Measurements from ENCODE around the gene EAF2.
"Not testable (repeated sequence)": the region's sequence is repeated elsewhere in the genome, so short reads cannot be mapped to it uniquely, and the experiment has no call there.

EAF2 gene

DNA sequence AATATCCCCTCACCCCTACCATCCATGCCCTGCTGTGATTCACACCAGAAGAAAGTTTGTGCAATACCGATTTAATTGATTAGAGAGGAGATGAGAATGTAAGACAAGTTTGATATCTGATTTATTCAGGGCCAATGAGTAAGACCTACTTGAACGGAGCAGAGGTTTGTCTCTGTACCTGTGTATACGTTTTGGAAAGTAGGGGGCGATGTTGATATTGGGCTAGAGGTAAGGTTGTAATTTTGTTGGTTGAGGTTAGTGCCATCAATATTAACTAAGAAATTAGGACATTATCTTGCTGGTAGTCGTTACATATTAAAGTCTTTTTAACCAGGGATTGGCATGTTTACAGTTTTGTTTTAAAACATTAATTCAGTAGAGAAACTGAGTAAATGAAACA, 20.5 kb downstream of the EAF2 start:
- H3K4me3 ChIP-seq (ENCODE audit: low read length): no peak overlapping the region
- TF ChIP-seq, protein P1, sequence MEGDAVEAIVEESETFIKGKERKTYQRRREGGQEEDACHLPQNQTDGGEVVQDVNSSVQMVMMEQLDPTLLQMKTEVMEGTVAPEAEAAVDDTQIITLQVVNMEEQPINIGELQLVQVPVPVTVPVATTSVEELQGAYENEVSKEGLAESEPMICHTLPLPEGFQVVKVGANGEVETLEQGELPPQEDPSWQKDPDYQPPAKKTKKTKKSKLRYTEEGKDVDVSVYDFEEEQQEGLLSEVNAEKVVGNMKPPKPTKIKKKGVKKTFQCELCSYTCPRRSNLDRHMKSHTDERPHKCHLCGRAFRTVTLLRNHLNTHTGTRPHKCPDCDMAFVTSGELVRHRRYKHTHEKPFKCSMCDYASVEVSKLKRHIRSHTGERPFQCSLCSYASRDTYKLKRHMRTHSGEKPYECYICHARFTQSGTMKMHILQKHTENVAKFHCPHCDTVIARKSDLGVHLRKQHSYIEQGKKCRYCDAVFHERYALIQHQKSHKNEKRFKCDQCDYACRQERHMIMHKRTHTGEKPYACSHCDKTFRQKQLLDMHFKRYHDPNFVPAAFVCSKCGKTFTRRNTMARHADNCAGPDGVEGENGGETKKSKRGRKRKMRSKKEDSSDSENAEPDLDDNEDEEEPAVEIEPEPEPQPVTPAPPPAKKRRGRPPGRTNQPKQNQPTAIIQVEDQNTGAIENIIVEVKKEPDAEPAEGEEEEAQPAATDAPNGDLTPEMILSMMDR (conservative IDR thresholded peaks at IDR 0.05; ENCODE audit: low read length): no peak
- DNase-seq (ENCODE audit: low read depth): no peak

DNA sequence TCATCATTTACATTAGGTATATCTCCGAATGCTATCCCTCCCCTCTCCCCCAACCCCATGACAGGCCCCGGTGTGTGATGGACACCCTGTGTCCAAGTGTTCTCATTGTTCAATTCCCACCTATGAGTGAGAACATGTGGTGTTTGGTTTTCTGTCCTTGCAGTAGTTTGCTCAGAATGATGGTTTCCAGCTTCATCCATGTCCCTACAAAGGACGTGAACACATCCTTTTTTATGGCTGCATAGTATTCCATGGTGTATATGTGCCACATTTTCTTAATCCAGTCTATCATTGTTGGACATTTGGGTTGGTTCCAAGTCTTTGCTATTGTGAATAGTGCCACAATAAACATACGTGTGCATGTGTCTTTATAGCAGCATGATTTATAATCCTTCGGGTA, 22.8 kb downstream of the EAF2 start:
- DNase-seq (ENCODE audit: low read depth); H3K4me3 ChIP-seq (ENCODE audit: low read length): not testable (repeated sequence)

DNA sequence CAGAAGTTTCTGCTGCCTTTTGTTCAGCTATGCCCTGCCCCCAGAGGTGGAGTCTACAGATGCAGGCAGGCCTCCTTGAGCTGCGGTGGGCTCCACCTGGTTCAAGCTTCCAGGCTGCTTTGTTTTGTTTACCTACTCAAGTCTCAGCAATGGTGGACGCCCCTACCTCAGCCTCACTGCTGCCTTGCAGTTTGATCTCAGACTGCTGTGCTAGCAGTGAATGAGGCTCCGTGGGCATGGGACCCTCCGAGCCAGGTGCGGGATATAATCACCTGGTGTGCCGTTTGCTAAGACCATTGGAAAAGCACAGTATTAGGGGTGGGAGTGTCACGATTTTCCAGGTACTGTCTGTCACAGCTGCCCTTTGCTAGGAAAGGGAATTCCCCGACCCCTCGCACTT, 28.2 kb downstream of the EAF2 start:
- not testable (repeated sequence) for H3K4me3 ChIP-seq (ENCODE audit: low read length); DNase-seq (ENCODE audit: low read depth)

DNA sequence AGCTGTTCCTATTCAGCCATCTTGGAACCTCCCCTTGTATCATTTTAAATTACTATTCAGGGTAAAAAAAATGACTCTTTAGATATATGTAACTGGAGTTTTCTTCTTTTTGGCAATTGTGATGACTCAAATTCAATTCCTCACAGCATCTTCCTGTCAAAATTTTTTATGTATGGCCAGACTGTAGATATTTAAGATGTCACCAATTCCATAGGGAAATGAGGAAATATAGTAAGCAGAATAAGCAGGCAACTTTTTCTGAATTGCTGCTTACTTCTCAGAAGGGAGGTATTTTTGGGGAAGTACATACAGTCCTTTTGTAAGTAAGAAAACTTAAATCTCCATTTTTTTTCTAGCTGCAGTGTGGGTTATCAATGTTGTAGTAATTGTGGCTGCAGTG, 28.8 kb downstream of the EAF2 start:
- TF ChIP-seq, protein P1 (conservative IDR thresholded peaks at IDR 0.05; ENCODE audit: low read length): no peak
- DNase-seq (ENCODE audit: low read depth): no peak

DNA sequence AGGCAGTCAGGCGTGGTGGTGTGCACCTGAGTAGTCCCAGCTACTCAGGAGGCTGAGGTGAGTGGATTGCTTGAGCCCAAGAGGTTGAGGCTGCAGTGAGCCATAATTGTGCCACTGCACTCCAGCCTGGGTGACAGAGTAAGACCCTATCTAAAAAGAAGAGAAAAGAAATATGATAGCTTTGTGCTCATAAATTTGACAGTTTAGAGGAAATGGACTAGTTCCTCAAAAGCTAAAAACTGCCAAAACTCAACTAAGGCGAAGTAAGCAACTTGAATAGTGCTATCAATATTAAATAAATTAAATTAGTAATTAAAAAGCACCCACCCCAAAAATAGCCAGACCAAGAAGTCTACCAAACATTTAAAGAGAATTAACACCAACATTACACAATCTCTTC, 34.7 kb downstream of the EAF2 start:
- no peak overlapping the region for H3K4me3 ChIP-seq (ENCODE audit: low read length)
- TF ChIP-seq, protein P1 (conservative IDR thresholded peaks at IDR 0.05; ENCODE audit: low read length): no peak
- DNase-seq (ENCODE audit: low read depth): no peak

More for the DNA sequence above, 28.8 kb downstream of the EAF2 start:
- no peak overlapping the region for H3K4me3 ChIP-seq (ENCODE audit: low read length)

DNA sequence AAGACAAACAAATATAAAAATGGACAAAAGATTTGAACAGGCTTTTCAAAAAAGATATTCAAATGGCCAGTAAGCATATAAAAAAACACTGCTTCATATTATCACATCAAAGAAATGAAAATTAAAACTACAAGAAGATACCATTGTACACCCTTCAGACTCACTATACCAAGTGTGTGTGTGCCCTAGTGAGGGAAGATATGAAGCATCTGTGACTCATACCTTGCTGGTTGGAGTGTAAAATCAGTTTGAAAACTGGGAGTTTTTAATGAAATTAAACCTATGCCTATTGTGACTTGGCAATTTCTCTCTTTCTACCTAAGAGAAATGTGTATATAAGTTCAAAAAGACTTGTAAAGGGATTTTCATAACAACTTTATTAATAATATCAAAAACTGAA, 35.7 kb downstream of the EAF2 start:
- TF ChIP-seq, protein P1 (conservative IDR thresholded peaks at IDR 0.05; ENCODE audit: low read length): no peak
- DNase-seq (ENCODE audit: low read depth): no peak
- no peak overlapping the region for H3K4me3 ChIP-seq (ENCODE audit: low read length)

DNA sequence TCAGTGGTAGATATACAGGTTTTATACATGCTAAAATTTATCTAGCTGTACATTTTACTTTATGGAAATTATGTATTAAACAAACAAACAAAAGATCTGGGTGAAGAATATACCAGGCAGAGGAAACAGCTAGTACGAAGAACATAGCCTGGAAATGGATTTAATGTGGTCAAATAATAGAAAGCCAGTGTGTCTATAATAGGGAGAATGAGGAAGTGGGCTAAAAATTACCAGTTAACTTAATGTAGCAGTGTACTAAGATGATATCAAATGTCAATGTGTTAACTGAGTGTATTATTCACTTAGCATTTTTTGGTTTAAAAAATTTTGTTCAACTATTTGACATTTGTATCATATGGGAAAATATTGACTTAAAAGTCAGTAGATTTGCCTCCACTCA, 36.4 kb downstream of the EAF2 start:
- no peak for DNase-seq (ENCODE audit: low read depth)
- H3K4me3 ChIP-seq (ENCODE audit: low read length): no peak overlapping the region
- TF ChIP-seq, protein P1 (conservative IDR thresholded peaks at IDR 0.05; ENCODE audit: low read length): no peak

DNA sequence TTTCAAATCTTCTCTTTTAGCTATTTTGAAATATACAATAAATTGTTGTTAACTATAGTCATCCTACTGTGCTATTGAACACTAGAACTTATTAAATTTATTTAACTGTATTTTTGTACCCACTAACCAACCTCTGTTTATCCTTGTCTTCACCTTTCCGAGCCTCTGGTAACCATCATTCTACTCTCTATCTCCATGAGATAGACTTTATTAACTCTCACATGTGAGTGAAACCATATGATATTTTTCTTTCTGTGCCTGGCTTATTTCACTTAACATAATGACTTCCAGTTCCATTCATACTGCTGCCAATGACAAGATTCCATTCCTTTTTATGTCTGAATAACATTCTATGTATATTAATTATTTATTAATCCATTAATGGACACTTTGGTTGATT, 43.4 kb downstream of the EAF2 start:
- no peak overlapping the region for H3K4me3 ChIP-seq (ENCODE audit: low read length)
- DNase-seq (ENCODE audit: low read depth): no peak
- TF ChIP-seq, protein P1 (conservative IDR thresholded peaks at IDR 0.05; ENCODE audit: low read length): no peak
